Effector CD4-positive, alpha-beta T cell (primary cell): ENCODE measurements around the gene EFNA1.

Source experiments
- DNase-seq: peaks from one replicate; pipeline ENCODE4 v3.0.0-alpha.2; 2020
- total RNA-seq: gene quantifications from one replicate; lab custom pipeline; 2026; lab: John Stamatoyannopoulos, UW

EFNA1 gene
- total RNA-seq, result 2.1 reads per million, percentile 4 among the genes with 10 or more reads in this experiment

GRCh38 chr1:155127105-155127966, at the start of gene EFNA1:
TSS of gene EFNA1 (plus strand) at chr1:155127876. CDS start at chr1:155127978, 102 bp downstream.
- DNase-seq, result peak; percentile 15

- DNase-seq, result no peak
Measured at GRCh38 chr1:155078469-155079209, 49.0 kb upstream of the EFNA1 start, which contains the start of gene EFNA3. TSS of gene EFNA3 (plus strand) at chr1:155078837. CDS start at chr1:155078942, 105 bp downstream.

- no peak for DNase-seq
Measured at GRCh38 chr1:155079210-155079486, 48.5 kb upstream of the EFNA1 start.

GRCh38 chr1:155079487-155080311, 48.0 kb upstream of the EFNA1 start:
- DNase-seq, result no peak

GRCh38 chr1:155080312-155081228, 47.1 kb upstream of the EFNA1 start:
- DNase-seq, result no peak

GRCh38 chr1:155081472-155082300, 46.0 kb upstream of the EFNA1 start:
- no peak for DNase-seq

GRCh38 chr1:155082301-155083051, 45.2 kb upstream of the EFNA1 start:
- DNase-seq, result no peak

GRCh38 chr1:155083052-155083541, 44.6 kb upstream of the EFNA1 start:
- no peak for DNase-seq

- DNase-seq, result no peak
Measured at GRCh38 chr1:155083865-155084721, 43.6 kb upstream of the EFNA1 start.

- peak; percentile 85 for DNase-seq
Measured at GRCh38 chr1:155084722-155085503, 42.8 kb upstream of the EFNA1 start.

- peak; percentile 75 for DNase-seq
Measured at GRCh38 chr1:155085504-155086127, 42.1 kb upstream of the EFNA1 start.

GRCh38 chr1:155086128-155086741, 41.4 kb upstream of the EFNA1 start:
- peak; percentile 76 for DNase-seq

GRCh38 chr1:155086856-155087535, 40.7 kb upstream of the EFNA1 start:
- DNase-seq, result no peak

- DNase-seq, result peak; percentile 76
Measured at GRCh38 chr1:155091071-155092051, 36.3 kb upstream of the EFNA1 start.

GRCh38 chr1:155092131-155092530, 35.5 kb upstream of the EFNA1 start:
- no peak for DNase-seq
